CD4-positive, alpha-beta memory T cell (primary cell): ENCODE data around the gene OGDHL. TPM values are rescaled to one million over a fixed set of nuclear protein-coding genes. Genes with fewer than 3 reads are reported as not detected.

Experiments used
- CTCF ChIA-PET: fragments of 350-600 bp; sonication (Branson Sonifier 250); formaldehyde crosslinking; loops from one replicate; lab custom pipeline; 2021; ENCODE audit warnings: inconsistent platforms; ENCODE audit not compliant: partially characterized antibody; lab: Charles Lee
- POLR2A ChIA-PET: fragments of 350-600 bp; sonication (Branson Sonifier 250); formaldehyde crosslinking; loops from one replicate; lab custom pipeline; 2021; ENCODE audit not compliant: partially characterized antibody; lab: Charles Lee
- DNase-seq, 5 donors: peaks; one replicate each; pipeline versions ENCODE4 v3.0.0 to v3.0.0-alpha.2; 2020 to 2022; ENCODE audit warnings: mixed read lengths in 1 of 5
- H3K27ac ChIP-seq: one replicate; pipeline ENCODE4 v1.7.0; 2013; ENCODE audit warnings: low read depth, low read length
- H3K27me3 ChIP-seq: 2 replicates; pipeline ENCODE4 v1.7.0; 2013; ENCODE audit warnings: mild to moderate bottlenecking, low read length, moderate library complexity; ENCODE audit not compliant: insufficient read depth
- H3K36me3 ChIP-seq: 2 replicates; pipeline ENCODE4 v1.7.0; 2013; ENCODE audit warnings: mild to moderate bottlenecking, low read length, moderate library complexity; ENCODE audit not compliant: insufficient read depth
- H3K4me1 ChIP-seq: 2 replicates; pipeline ENCODE4 v1.7.0; 2013; ENCODE audit warnings: mild to moderate bottlenecking, low read length, moderate library complexity; ENCODE audit not compliant: insufficient read depth
- H3K4me3 ChIP-seq, 2 donors: one replicate each; pipeline ENCODE4 v1.7.0; 2013; ENCODE audit warnings: low read length in 2 of 2, mild to moderate bottlenecking in 1 of 2
- H3K9me3 ChIP-seq, 2 donors: one replicate each; pipeline ENCODE4 v1.7.0; 2013; ENCODE audit warnings: low read length in 2 of 2, control low read depth in 1 of 2; ENCODE audit not compliant: control insufficient read depth in 1 of 2
- H3K27ac Mint-ChIP-seq, 7 donors: one replicate each; pipeline ENCODE4 v1.8.0; 2020 to 2021; ENCODE audit warnings: mixed read lengths in 7 of 7, mild to moderate bottlenecking in 6 of 7, inconsistent platforms in 3 of 7, moderate library complexity in 3 of 7
- H3K27me3 Mint-ChIP-seq, 2 donors: one replicate each; pipeline ENCODE4 v1.8.0; 2020 to 2021; ENCODE audit warnings: mixed read lengths in 2 of 2
- H3K36me3 Mint-ChIP-seq, 2 donors: one replicate each; pipeline ENCODE4 v1.8.0; 2020 to 2021; ENCODE audit warnings: mixed read lengths in 2 of 2, inconsistent platforms in 1 of 2, mild to moderate bottlenecking in 1 of 2
- H3K4me1 Mint-ChIP-seq, 4 donors: one replicate each; pipeline ENCODE4 v1.8.0; 2020 to 2021; ENCODE audit warnings: mixed read lengths in 4 of 4, mild to moderate bottlenecking in 1 of 4
- H3K4me3 Mint-ChIP-seq, 8 donors: one replicate each; pipeline ENCODE4 v1.8.0; 2020 to 2021; ENCODE audit warnings: mixed read lengths in 8 of 8, mild to moderate bottlenecking in 7 of 8, moderate library complexity in 6 of 8, inconsistent platforms in 3 of 8
- H3K9me3 Mint-ChIP-seq, 8 donors: one replicate each; pipeline ENCODE4 v1.8.0; 2020 to 2021; ENCODE audit warnings: mixed read lengths in 8 of 8, mild to moderate bottlenecking in 5 of 8, inconsistent platforms in 3 of 8, moderate library complexity in 1 of 8
- intact Hi-C: fragments of 100-400 bp; cut with micrococcal nuclease; formaldehyde crosslinking; loops from one replicate; pipeline ENCODE4 v1.15.1; 2023
- polyA plus RNA-seq, 2 donors: library from polyadenylated mRNA; unstranded; fragments of 300-500 nt; fragmentation: Illumina TruSeq; gene quantifications; one replicate each; pipeline ENCODE4 v1.2.3, GENCODE V29; 2021
- total RNA-seq, 2 experiments: library from RNA; stranded (reverse); gene quantifications; one replicate each; pipeline ENCODE4 v1.2.3, GENCODE V29; 2021

Gene OGDHL
- total and polyA plus RNA-seq, 4 experiments from 2014 or later, result not detected

GRCh38 chr10:49749556-49750491 is 12.3 kb downstream of the OGDHL start:
- Mint-ChIP-seq H3K27ac (no peak overlapping the region), H3K36me3 (no peaks in the 10 kb centered on the region), H3K4me1 (no peaks in the 10 kb centered on the region), H3K9me3 (no peaks in the 10 kb centered on the region), H3K4me3 (no peak overlapping the region), H3K27me3 (peaks cover 3 to 6% of the 10 kb centered on the region in 2 donors)
- CTCF ChIA-PET, result no interaction called here
- no peaks in the 10 kb centered on the region for H3K9me3 ChIP-seq
- H3K4me3 ChIP-seq, result no peak overlapping the region
- intact Hi-C loops, result no loop called here
- H3K27me3 ChIP-seq, result no peaks in the 10 kb centered on the region
- DNase-seq, result no peak
- no peaks in the 10 kb centered on the region for H3K36me3 ChIP-seq
- no peaks in the 10 kb centered on the region for H3K4me1 ChIP-seq
- POLR2A ChIA-PET, result no interaction called here
- H3K27ac ChIP-seq, result no peak overlapping the region

GRCh38 chr10:49749144-49749543 is 13.0 kb downstream of the OGDHL start:
- Histone ChIP-seq H3K9me3 (no peaks in the 10 kb centered on the region), H3K36me3 (no peaks in the 10 kb centered on the region), H3K27ac (no peak overlapping the region), H3K4me1 (no peaks in the 10 kb centered on the region), H3K27me3 (no peaks in the 10 kb centered on the region), H3K4me3 (no peak overlapping the region)
- DNase-seq, result no peak
- POLR2A ChIA-PET, result no interaction called here
- intact Hi-C loops, result no loop called here
- Mint-ChIP-seq H3K27me3 (peaks cover 2 to 4% of the 10 kb centered on the region in 2 donors), H3K36me3 (no peaks in the 10 kb centered on the region), H3K4me1 (no peaks in the 10 kb centered on the region), H3K4me3 (no peak overlapping the region), H3K27ac (no peak overlapping the region), H3K9me3 (no peaks in the 10 kb centered on the region)
- CTCF ChIA-PET, result no interaction called here

- no peak overlapping the region for H3K27ac Mint-ChIP-seq
- H3K4me3 Mint-ChIP-seq, result no peak overlapping the region
- intact Hi-C loops, result no loop called here
- H3K27me3 Mint-ChIP-seq, result peaks cover 2 to 4% of the 10 kb centered on the region in 2 donors
- Histone ChIP-seq H3K27me3 (no peaks in the 10 kb centered on the region), H3K4me3 (no peak overlapping the region), H3K9me3 (no peaks in the 10 kb centered on the region), H3K4me1 (no peaks in the 10 kb centered on the region), H3K27ac (no peak overlapping the region), H3K36me3 (no peaks in the 10 kb centered on the region)
- ChIA-PET POLR2A (no interaction called here), CTCF (no interaction called here)
- no peaks in the 10 kb centered on the region for H3K4me1 Mint-ChIP-seq
- H3K36me3 Mint-ChIP-seq, result no peaks in the 10 kb centered on the region
- DNase-seq, result no peak
- H3K9me3 Mint-ChIP-seq, result no peaks in the 10 kb centered on the region
Observed at GRCh38 chr10:49748006-49748405, 14.1 kb downstream of the OGDHL start.

- no peak for DNase-seq
- no peaks in the 10 kb centered on the region for H3K4me1 Mint-ChIP-seq
- H3K27me3 ChIP-seq, result no peaks in the 10 kb centered on the region
- H3K27me3 Mint-ChIP-seq, result peaks cover 2 to 4% of the 10 kb centered on the region in 2 donors
- no peak overlapping the region for H3K27ac ChIP-seq
- H3K9me3 Mint-ChIP-seq, result no peaks in the 10 kb centered on the region
- H3K4me3 ChIP-seq, result no peak overlapping the region
- H3K36me3 ChIP-seq, result no peaks in the 10 kb centered on the region
- H3K4me1 ChIP-seq, result no peaks in the 10 kb centered on the region
- H3K36me3 Mint-ChIP-seq, result no peaks in the 10 kb centered on the region
- no peak overlapping the region for H3K4me3 Mint-ChIP-seq
- intact Hi-C loops, result no loop called here
- ChIA-PET POLR2A (no interaction called here), CTCF (no interaction called here)
- no peak overlapping the region for H3K27ac Mint-ChIP-seq
- no peaks in the 10 kb centered on the region for H3K9me3 ChIP-seq
Observed at GRCh38 chr10:49747303-49747646, 14.8 kb downstream of the OGDHL start.

GRCh38 chr10:49746626-49747302 is 15.4 kb downstream of the OGDHL start:
- Histone ChIP-seq H3K27ac (no peak overlapping the region), H3K27me3 (no peaks in the 10 kb centered on the region), H3K36me3 (no peaks in the 10 kb centered on the region), H3K4me3 (no peak overlapping the region), H3K9me3 (no peaks in the 10 kb centered on the region), H3K4me1 (no peaks in the 10 kb centered on the region)
- ChIA-PET CTCF (no interaction called here), POLR2A (no interaction called here)
- intact Hi-C loops, result no loop called here
- H3K9me3 Mint-ChIP-seq, result no peaks in the 10 kb centered on the region
- H3K4me3 Mint-ChIP-seq, result no peak overlapping the region
- H3K4me1 Mint-ChIP-seq, result no peaks in the 10 kb centered on the region
- no peaks in the 10 kb centered on the region for H3K36me3 Mint-ChIP-seq
- H3K27me3 Mint-ChIP-seq, result peaks cover 2 to 4% of the 10 kb centered on the region in 2 donors
- no peak overlapping the region for H3K27ac Mint-ChIP-seq
- no peak for DNase-seq

- Histone ChIP-seq H3K36me3 (no peaks in the 10 kb centered on the region), H3K4me1 (no peaks in the 10 kb centered on the region), H3K27me3 (no peaks in the 10 kb centered on the region), H3K9me3 (no peaks in the 10 kb centered on the region), H3K27ac (no peak overlapping the region), H3K4me3 (no peak overlapping the region)
- Mint-ChIP-seq H3K9me3 (peaks cover 0 to 1% (median 0%) of the 10 kb centered on the region in 8 donors), H3K4me1 (peaks cover 0 to 1% (median 0%) of the 10 kb centered on the region in 4 donors), H3K27ac (no peak overlapping the region), H3K36me3 (no peaks in the 10 kb centered on the region), H3K4me3 (no peak overlapping the region), H3K27me3 (peaks cover 0 to 2% of the 10 kb centered on the region in 2 donors)
- POLR2A ChIA-PET, result no interaction called here
- intact Hi-C loops, result no loop called here
- no peak for DNase-seq
- CTCF ChIA-PET, result no interaction called here
Observed at GRCh38 chr10:49745756-49746155, 16.4 kb downstream of the OGDHL start.

GRCh38 chr10:49744924-49745605 is 17.1 kb downstream of the OGDHL start:
- Mint-ChIP-seq H3K4me3 (no peak overlapping the region), H3K9me3 (peaks cover 0 to 1% (median 0%) of the 10 kb centered on the region in 8 donors), H3K4me1 (peaks cover 0 to 1% (median 0%) of the 10 kb centered on the region in 4 donors), H3K36me3 (no peaks in the 10 kb centered on the region), H3K27ac (no peak overlapping the region), H3K27me3 (peaks cover 0 to 2% of the 10 kb centered on the region in 2 donors)
- H3K27ac ChIP-seq, result no peak overlapping the region
- CTCF ChIA-PET, result no interaction called here
- intact Hi-C loops, result no loop called here
- no peaks in the 10 kb centered on the region for H3K27me3 ChIP-seq
- H3K36me3 ChIP-seq, result no peaks in the 10 kb centered on the region
- no peaks in the 10 kb centered on the region for H3K9me3 ChIP-seq
- H3K4me3 ChIP-seq, result no peak overlapping the region
- POLR2A ChIA-PET, result no interaction called here
- no peak for DNase-seq
- H3K4me1 ChIP-seq, result no peaks in the 10 kb centered on the region
